Measurements from ENCODE around the gene FAM111A.
"Not testable (repeated sequence)": the region's sequence is repeated elsewhere in the genome, so short reads cannot be mapped to it uniquely, and the experiment has no call there.

FAM111A gene, protein sequence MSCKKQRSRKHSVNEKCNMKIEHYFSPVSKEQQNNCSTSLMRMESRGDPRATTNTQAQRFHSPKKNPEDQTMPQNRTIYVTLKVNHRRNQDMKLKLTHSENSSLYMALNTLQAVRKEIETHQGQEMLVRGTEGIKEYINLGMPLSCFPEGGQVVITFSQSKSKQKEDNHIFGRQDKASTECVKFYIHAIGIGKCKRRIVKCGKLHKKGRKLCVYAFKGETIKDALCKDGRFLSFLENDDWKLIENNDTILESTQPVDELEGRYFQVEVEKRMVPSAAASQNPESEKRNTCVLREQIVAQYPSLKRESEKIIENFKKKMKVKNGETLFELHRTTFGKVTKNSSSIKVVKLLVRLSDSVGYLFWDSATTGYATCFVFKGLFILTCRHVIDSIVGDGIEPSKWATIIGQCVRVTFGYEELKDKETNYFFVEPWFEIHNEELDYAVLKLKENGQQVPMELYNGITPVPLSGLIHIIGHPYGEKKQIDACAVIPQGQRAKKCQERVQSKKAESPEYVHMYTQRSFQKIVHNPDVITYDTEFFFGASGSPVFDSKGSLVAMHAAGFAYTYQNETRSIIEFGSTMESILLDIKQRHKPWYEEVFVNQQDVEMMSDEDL

DNA sequence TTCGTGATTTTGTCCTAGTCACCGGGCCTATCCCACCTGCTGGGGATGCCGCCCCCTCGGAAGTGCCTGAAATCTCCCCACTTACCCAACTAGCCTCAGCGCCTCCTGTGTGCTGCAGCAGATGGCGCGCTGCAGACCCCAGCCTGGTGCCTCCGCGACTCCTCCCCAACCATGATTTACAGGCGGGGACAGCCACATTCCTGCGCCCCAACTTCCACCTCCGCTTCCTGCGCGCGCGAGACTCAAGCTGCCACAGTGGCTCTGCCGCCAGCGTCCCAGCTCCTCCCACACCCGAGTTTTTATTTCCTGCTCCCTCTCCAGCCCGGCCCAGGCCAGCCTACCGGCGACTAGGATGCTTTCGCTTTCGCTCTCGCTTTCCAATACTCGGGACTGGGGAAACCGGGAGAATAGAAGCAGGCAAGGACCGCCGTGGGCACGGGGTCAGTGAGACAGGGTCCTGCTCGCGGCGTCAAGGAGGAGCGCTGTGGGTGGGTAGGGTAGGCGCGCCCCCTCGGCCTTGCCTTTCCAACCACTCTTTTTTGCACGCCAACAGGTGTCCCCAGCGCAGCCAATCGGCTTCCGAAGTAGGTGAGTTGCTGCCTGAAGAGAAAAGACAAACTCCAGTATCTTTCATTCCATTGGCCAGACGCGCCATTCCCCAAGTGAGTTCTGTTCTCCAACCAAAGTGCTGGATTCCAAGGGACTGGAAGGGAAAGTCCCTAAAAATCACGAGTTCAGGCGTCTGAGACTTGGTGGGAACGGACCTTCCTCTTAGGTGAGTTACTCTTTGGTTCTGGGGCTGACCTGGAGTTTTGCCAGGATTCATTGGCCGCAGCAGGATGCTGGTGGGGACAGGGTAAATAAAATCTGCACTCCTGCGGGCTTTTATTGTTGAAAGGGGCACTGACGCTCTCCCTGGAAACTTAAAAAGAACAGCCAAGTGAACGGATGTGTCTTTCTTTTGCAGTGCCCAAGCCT is at the start of gene FAM111A:
FAM111A (plus strand) TSS at position 327 of the 978 bp plus-strand sequence. CDS start 6,017 bp downstream, outside the sequence.
- DNase-seq, result peak; percentile 95

DNA sequence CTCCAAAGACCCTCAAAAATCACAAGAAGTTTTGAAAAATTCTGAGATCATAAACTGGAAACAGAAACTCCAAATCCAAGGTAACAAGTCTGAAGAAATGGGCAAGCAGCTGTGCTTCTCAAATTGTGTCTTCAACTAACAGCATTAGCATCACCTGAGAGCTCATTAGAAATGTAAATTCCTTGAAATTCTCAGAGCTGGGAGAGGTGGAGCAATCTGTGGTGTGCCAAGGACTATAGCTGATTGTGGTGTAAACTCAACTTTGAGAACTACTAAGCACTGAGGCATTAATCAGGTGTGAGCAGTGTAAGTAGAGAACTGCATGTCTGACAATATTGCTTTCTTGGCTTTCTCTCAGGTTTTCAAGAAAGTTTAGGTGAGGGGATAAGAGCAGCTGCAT is 49.1 kb upstream of the FAM111A start:
- not testable (repeated sequence) for DNase-seq

DNA sequence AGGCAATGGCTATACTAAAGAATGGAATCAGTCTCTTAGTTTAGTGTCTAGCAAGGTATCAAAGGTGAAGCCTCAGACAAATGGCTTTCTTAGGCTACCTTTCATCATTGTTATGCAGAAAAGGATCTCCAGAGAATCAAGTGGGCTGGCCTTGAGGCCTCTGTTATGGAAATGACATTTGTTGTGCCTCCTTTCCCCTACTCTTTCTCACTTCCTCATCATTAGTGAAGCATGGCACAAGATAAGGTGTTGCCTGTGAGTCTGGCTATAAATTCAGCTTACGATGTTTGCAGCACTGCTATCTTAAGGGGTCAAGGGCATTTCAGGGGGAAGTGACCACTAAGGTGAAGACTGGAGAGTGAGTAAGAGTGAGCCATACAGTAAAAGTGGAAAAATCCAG is 47.4 kb upstream of the FAM111A start:
- not testable (repeated sequence) for DNase-seq

DNA sequence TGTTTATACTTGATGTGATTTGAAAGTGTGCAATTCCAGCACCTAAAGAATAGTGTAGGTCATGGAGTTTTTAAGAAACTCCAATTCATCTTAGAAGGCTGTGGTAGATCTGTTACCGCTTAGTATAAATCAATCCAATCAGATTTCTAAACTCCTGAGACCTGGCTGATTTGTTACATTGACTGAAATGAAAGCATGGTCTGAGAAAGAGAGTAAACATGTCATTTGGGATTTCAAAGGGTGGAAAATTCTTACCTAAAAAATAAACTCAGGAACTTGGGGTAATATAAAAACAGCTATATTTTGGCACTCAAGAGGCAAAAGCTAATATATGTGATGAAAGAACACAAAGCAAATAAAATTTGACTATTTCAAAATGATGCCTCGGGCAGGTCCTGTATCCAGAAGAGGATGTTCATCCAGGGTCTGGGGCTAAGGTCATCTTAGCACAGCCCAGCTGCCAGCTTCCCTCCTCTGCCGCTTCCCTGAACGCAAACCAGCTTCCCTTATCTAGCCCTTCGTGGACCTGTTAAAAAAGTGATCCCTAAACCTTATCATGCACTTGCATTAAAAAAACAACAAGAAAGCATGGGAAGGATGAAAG is 46.6 kb upstream of the FAM111A start:
- not testable (repeated sequence) for DNase-seq

DNA sequence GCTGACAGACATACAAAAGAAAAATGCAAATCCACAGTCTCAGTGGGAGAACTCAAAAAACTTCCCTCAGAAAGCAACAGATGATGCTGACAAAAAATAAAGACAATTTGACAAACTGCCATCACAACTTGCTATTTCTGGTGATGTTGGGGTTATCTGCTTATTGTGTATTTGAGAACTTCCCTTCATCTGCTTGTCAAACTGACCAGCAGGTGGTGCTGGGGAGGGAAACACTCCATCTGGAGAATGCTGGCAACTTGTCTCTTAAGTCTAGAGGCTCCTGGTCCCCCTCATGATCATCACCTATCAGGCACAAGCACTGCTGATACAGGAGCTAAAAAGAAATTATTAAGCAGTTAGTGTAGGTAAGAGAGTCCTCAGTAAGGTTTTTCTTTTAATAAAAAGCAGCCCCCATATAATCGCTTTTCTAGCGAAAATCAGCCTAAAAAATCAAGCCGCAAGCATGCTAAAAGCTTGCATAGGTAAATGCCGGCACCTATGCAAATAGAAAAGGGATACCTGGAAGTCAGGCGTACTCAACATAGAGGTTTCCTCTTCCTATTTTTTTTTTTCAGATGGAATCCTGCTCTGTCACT is 45.4 kb upstream of the FAM111A start:
- DNase-seq, result no peak

DNA sequence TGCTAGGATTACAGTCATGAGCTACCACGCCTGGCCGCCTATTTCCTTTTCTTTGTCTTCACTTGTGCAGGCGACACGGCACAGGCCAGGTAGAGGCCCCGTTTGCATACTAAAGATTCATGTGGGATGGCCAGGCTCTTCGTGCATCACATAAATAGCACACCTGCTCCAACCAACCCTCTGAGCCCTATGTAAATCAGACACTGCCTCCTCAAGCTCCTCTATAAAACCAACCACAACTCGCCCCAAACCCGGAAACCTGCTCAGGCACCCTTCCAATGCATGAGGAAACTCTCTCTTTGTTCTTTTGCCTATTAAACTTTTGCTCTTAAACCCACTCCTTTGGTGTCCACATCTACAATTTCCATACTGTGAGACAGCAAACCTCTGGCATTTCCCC is 44.7 kb upstream of the FAM111A start:
- not testable (repeated sequence) for DNase-seq

DNA sequence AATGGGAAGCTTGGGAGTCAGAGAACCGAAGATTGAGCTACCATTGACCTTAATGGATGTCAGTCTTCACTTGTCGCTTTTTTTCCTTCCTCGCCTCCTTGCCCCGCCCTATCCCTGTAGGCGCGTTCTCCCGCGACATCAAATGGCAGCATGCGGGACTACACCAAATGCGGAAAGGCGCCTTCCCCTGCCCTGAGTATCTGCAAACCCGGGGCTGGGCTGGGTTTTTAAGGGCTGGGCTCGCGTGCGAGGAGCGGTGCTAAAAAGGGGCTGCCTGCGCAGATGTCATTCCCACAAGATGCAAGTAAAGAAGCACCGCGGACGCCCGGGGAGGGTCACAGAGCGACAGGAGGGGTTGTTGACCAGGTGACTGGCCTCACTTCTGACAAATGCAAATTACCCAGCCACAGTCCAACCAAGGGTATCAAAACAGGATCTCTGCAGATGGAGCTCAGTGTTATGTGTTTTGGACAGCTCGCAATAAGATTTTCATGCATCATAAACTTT is 40.3 kb upstream of the FAM111A start:
- no peak for DNase-seq

DNA sequence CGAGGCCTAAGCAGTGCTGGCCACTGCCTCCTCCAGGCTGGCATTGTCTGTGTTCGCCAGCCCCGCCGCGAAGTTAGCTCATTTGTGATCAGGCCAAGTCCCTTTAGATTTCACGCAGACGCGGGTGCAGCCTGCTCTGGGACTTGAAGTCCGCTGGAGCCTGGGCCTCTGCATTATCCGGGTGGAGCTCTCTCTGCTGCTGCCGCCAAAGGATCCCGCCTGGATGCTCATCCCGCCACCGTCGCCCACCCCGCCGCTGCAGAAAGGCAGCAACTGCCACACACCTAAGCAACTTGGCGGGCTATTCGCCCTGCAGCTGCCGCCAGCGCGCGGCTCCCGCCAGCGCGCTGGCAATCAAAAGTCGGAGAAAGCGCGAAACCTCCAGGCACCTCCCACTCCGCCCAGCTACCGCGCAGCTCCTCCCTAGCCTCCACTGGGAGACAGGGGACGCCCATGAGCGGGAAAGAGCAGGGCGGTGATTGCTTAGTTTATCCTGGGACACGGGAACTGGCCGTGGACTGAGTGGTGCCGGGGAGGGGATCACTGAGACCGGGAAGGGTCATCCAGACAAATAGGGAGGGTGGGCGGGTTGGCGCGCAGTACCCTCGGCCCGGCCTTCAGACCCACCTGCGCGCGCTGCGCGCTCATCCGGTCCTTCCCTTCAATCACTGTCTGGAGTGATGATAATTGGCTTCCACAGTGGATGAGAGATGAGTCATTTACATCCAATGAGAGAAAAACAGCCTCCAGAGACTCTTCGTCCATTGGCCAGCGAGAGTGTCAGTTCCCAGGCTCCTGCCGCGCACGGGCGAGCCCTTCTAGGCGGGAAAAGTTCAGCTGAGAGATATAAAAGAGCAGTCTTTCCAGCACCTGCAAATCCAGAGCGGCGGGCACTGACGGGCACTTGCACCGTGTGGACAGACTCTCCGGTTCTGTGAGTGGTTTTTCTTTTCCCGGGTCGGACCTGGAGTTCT is 36.0 kb upstream of the FAM111A start, which contains the start of gene FAM111B:
FAM111B (plus strand) TSS at position 875 of the 974 bp plus-strand sequence. CDS start 2,389 bp downstream, outside the sequence.
- peak; percentile 97 for DNase-seq

DNA sequence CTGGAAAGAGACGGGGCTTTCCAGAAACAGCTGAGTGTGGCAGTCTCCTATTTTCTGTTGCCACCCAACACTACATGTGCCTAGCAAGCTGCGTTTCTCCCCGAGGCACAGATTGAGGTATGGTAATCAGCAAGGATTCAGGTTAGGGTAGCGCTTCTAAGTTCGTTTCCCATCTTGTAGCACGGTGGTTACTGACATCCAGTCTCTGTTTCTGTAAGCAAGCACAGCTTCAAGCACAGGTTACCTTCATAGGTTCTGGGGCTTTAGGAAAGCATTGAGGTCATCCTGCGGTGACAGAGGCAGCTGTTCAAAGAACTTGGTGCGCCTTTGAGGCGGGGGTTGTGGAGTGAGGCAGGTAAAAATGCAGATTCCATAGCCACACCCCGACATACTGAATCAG is 34.9 kb upstream of the FAM111A start:
- DNase-seq, result not testable (repeated sequence)

DNA sequence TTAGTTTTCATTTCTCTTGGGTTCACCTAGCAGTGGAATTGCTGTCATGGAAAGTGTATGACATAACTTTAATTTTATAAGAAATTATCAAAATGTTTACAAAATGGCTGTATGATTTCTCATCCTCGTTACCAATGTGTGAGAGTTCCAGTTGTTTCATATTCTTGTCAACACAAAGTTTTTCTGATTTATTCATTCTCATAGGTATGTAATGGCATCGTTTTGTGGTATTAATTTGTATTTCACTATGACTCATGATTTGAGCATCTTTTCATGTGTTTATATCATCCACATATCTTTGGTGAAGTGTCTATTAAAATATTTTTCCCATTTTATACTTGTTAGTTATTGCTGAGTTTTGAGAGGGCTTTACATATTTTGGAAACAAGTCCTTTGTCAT is 30.2 kb upstream of the FAM111A start:
- DNase-seq, result no peak

DNA sequence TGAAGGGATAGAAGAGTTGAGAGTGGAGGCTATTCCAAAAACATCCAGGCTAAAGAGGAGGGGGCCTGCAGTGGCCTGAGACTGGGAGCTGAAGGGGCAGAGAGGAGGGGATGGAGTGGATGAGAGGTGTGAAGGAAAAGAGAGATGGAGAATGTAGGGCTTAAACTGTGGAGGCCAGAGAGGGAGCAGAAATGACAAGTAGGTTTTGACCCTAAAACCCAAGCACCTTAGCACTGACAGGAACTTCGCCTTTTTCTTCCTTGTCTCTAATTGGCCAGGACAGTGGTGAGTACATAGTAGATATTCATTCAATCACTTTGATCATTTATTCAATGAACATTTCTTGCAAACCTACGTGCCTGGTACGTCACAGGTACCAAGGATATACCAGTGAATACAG is 28.3 kb upstream of the FAM111A start:
- no peak for DNase-seq

DNA sequence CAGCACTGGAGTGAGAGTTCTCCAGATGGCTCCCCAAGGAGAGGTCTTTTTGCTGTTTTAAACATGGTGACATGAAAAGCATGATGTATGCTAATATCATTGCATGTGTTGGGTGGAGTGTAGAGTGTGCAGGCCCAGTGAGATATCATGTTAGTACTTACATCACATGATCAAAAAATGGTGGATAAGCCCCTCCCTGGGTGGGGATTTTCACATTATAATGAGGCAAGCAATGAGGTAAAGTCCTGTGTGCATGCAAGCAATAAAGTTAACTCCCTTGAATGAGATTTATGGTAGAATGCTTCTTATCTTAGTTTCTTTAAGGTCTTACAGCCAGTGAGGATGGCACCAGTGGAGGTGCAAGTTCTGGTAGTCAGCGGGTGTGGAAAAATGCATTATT is 27.1 kb upstream of the FAM111A start:
- no peak for DNase-seq

DNA sequence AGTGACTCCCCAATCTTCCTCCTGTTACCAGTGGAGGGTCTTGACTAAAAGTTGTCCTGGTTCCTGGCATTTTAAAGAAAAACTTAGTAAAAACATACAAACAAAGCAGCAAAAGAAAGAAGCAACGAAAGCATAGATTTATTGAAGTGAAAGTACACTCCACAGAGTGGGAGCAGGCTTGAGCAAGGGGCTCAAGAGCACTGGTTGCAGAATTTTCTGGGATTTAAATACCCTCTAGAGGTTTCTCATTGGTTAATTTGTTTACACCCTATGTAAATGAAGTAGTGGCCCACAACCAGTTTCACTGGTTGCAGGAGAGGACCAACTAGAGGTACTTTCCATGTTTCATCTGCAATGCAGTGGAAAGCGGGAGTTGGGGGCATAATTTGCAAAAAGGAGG is 24.9 kb upstream of the FAM111A start:
- no peak for DNase-seq

DNA sequence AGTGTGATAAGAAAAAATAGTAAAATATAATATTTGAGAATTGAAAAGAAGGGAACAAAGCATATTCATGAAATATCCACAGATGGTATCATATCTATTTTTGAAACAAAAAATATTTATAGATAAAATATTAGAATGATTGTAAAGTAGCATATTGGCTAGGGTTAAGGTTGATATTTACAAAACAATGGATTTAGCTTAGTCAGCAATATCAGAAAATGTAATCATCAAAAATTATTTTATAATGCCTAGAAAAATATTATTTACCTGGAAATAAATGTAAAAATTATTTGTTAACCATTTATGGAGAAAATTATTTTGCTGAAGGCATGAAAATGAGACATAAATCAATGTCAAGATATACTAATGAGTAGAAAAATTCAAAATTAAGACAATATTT is 22.8 kb upstream of the FAM111A start:
- DNase-seq, result no peak

DNA sequence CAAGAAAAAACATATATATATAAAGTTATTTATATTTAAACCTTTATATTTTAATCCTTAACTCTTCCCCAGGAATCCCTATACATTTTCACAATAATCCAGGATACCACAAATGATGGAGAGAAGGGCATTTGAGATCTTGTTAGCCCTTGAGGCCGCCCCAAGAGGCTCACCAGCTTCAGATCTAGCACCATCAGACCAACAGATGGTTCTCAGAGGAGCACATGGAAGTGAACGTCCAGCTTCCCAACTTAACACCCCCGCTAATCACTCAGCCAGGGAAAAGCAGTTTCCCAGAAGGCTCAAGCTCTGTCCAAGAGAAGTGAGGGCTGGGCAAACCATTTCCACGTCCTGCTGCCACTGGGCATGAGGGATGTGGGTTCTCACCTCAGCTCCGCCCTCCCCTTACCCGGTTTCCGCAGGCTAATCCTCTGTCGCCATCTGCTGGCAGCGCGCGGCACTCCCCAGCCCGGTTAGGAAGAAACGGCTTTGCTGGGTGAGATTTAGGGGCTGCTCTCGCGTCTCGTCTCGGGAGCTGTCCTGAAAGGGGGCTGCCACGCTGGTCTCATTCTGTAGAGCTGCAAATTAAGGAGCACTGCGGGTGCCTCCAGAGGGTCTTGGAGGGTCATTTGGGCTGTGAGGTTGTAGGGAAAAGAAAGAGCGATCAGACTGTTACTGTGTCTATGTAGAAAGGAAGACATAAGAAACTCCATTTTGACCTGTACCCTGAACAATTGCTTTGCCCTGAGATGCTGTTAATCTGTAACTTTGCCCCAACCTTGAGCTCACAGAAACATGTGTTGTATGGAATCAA is 6.8 kb upstream of the FAM111A start:
- DNase-seq, result peak; percentile 56

DNA sequence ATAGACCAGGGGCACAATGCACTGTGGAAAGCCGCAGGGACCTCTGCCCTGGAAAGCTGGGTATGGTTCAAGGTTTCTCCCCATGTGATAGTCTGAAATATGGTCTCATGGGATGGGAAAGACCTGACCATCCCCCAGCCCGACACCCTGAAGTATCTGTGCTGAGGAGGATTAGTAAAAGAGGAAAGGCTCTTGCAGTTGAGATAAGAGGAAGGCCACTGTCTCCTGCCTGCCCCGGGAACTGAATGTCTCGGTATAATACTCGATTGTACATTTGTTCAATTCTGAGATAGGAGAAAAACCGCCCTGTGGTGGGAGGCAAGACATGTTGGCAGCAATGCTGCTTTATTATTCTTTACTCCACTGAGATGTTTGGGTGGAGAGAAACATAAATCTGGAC is 6.1 kb upstream of the FAM111A start:
- DNase-seq, result not testable (repeated sequence)

DNA sequence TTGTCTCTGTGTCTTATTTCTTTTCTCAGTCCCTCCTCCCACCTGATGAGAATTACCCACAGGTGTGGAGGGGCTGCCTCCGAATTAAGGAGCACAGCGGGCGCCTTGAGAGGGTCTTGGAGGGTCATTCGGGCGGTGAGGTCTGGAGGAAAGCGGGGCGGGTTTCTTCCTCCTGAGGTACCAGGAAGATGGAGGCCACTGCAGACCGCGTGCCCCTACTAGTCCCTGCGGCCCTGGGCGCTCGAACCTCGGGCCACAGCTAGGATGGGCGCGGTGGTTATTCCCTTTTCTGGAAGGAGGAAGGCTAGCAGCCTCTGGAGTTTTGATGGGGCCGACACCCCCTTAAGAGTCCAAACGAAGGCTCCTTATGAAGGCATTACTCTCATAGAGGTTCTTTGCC is 5.5 kb upstream of the FAM111A start:
- no peak for DNase-seq

DNA sequence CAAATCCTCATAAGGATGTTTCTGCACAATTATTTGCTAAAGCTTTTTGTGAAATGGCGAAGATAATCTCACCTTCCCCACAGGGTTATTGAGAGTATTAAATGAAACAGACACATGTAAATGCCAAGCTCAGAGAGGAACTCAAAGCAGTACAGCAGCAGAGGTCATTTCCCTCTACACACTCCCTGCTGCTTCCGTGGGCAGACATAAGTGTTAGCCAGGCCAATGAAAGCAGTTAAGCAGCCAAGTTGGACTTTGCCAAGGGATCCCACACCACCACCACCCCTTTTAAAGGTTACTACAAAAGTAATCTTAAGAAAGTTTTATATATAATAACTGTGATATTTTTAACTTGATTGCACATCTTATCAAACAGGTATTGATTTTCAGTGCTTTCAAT is 4.0 kb upstream of the FAM111A start:
- no peak for DNase-seq

DNA sequence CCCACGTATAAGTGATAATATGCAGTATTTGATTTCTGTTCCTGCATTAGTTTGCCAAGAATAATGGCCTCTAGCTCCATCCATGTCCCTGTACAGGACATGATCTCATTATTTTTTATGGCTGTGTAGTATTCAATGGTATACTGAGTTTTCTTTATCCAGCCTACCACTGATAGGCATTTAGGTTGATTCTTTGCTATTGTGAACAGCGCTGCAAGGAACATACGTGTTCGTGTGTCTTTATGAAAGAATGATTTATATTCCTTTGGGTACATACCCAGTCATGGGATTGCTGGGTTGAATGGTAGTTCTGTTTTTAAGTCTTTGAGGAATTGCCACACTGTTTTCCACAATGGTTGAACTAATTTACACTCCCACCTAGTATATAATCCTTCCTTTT is 1.5 kb upstream of the FAM111A start:
- DNase-seq, result no peak

Measured in NCI-H226 (cell line).